Right lobe of liver (tissue), 4 donors: Measurements from ENCODE around the gene DDT.
"Not testable (repeated sequence)": the region's sequence is repeated elsewhere in the genome, so short reads cannot be mapped to it uniquely, and the experiment has no call there.

Source experiments
- POLR2A ChIP-seq: fragments of 450-650 bp; IDR thresholded peaks from one replicate; pipeline ENCODE4 v1.6.1; 2017; ENCODE audit warnings: antibody characterized with exemption, mild to moderate bottlenecking
- TF ChIP-seq, protein P1 (sequence below), 4 donors: fragments of 200-600 bp in 3 of 4; fragments of 450-650 bp in 1 of 4; IDR thresholded peaks; one replicate each; pipeline versions ENCODE4 v1.5.1 to v1.8.0; 2016 to 2022; ENCODE audit warnings: antibody characterized with exemption in 4 of 4, mild to moderate bottlenecking in 2 of 4
- donor health status: DM: no; HTN: no; CAD: no.
- donor health status: DM: no; HTN: no; CAD: no.
- donor health status: DM: no; HTN: yes; CAD: no.

DNA sequence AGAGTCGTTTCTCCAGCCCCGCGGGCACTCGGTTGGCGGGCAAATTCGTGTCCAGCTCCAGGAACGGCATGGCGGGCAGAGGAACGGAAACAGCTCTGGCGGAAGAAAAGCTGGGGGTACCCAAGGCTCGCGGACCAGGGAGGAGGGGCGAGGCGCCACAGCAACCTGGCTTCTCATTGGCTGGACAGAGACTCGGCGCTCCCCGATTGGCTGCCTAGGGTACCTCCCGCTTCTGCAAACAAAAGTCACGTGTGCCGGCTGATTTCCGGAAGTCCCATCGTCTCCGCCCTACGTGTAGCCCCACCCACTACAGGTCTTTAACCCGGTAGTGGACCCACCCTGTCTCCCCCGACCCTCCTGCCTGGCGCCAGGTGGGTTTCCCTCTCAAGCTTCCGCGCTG, at the start of gene DDT:
- TF ChIP-seq, protein P1, sequence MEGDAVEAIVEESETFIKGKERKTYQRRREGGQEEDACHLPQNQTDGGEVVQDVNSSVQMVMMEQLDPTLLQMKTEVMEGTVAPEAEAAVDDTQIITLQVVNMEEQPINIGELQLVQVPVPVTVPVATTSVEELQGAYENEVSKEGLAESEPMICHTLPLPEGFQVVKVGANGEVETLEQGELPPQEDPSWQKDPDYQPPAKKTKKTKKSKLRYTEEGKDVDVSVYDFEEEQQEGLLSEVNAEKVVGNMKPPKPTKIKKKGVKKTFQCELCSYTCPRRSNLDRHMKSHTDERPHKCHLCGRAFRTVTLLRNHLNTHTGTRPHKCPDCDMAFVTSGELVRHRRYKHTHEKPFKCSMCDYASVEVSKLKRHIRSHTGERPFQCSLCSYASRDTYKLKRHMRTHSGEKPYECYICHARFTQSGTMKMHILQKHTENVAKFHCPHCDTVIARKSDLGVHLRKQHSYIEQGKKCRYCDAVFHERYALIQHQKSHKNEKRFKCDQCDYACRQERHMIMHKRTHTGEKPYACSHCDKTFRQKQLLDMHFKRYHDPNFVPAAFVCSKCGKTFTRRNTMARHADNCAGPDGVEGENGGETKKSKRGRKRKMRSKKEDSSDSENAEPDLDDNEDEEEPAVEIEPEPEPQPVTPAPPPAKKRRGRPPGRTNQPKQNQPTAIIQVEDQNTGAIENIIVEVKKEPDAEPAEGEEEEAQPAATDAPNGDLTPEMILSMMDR (IDR thresholded peaks at IDR 0.05): not testable (repeated sequence)
- TF ChIP-seq POLR2A: not testable (repeated sequence)
